ENCODE data around the gene SFXN2.

GRCh38 chr10:102775201-102775934 is 60.9 kb downstream of the SFXN2 start:
- TF ChIP-seq CTCF (IDR thresholded peaks at IDR 0.05) (no peak), POLR2A (IDR thresholded peaks at IDR 0.05) (no peak), EP300 (IDR thresholded peaks at IDR 0.05) (peak; percentile 66 to 87 (median 80))

All from sigmoid colon (tissue), 4 donors.